WTC11 (cell line): ENCODE measurements around the gene MRE11. TPM values are rescaled to one million over a fixed set of nuclear protein-coding genes. Genes with fewer than 3 reads are reported as not detected.

Source experiments
- ATAC-seq: fragments of 200-7000 bp; cut with Tn5 transposase; 2 replicates; pipeline ENCODE4 v1.10.0; 2021; ENCODE audit warnings: mild to moderate bottlenecking, moderate library complexity
- CTCF ChIA-PET: fragments of 300-600 bp; sonication (Branson Sonifier 250); formaldehyde crosslinking; loops from one replicate; lab custom pipeline; 2021; ENCODE audit warnings: antibody characterized with exemption; lab: Charles Lee
- POLR2A ChIA-PET: fragments of 350-600 bp; sonication (Branson Sonifier 250); formaldehyde crosslinking; loops from one replicate; lab custom pipeline; 2021; ENCODE audit warnings: antibody characterized with exemption; lab: Charles Lee
- DNase-seq: peaks from one replicate; pipeline ENCODE4 v3.0.0; 2021; ENCODE audit warnings: low spot score
- H3K27ac Mint-ChIP-seq: 2 replicates; pipeline ENCODE4 v1.8.0; 2021; ENCODE audit warnings: mixed read lengths
- H3K27me3 Mint-ChIP-seq: 2 replicates; pipeline ENCODE4 v1.8.0; 2021; ENCODE audit warnings: low read depth, mild to moderate bottlenecking, moderate library complexity, mixed read lengths
- H3K36me3 Mint-ChIP-seq: 2 replicates; pipeline ENCODE4 v1.8.0; 2021; ENCODE audit warnings: mixed read lengths
- H3K4me1 Mint-ChIP-seq: 2 replicates; pipeline ENCODE4 v1.8.0; 2022; ENCODE audit warnings: mixed read lengths
- H3K4me3 Mint-ChIP-seq: 2 replicates; pipeline ENCODE4 v1.8.0; 2021; ENCODE audit warnings: mild to moderate bottlenecking, moderate library complexity, mixed read lengths
- H3K9me3 Mint-ChIP-seq: 2 replicates; pipeline ENCODE4 v1.8.0; 2021; ENCODE audit warnings: mixed read lengths
- ATF1 ChIP-seq: sonication (generic); formaldehyde crosslinking; IDR thresholded peaks from 2 replicates; pipeline ENCODE4 v1.8.1; 2023; ENCODE audit warnings: mild to moderate bottlenecking, moderate library complexity, missing genetic modification reagents
- CREB1 ChIP-seq: sonication (generic); formaldehyde crosslinking; IDR thresholded peaks from 2 replicates; pipeline ENCODE4 v1.8.0; 2023; ENCODE audit warnings: mild to moderate bottlenecking, missing genetic modification reagents
- EMX1 ChIP-seq: fragments of 250-450 bp; sonication (Bioruptor Pico); IDR thresholded peaks from 2 replicates; pipeline ENCODE4 v1.8.0; 2021; ENCODE audit warnings: mild to moderate bottlenecking
- JAZF1 ChIP-seq: fragments of 250-450 bp; sonication (Bioruptor Pico); IDR thresholded peaks from 2 replicates; pipeline ENCODE4 v1.9.0; 2021; ENCODE audit warnings: moderate library complexity, mild to moderate bottlenecking, inconsistent platforms
- JUN ChIP-seq: sonication (generic); formaldehyde crosslinking; IDR thresholded peaks from 2 replicates; pipeline ENCODE4 v1.8.0; 2023; ENCODE audit warnings: mild to moderate bottlenecking, missing genetic modification reagents
- KAT7 ChIP-seq: sonication (generic); formaldehyde crosslinking; IDR thresholded peaks from 2 replicates; pipeline ENCODE4 v1.8.1; 2023; ENCODE audit warnings: missing genetic modification reagents, mild to moderate bottlenecking, borderline replicate concordance
- NFE2L1 ChIP-seq: sonication (generic); formaldehyde crosslinking; IDR thresholded peaks from 2 replicates; pipeline ENCODE4 v1.8.1; 2023; ENCODE audit warnings: missing genetic modification reagents
- NR1H2 ChIP-seq: sonication (generic); formaldehyde crosslinking; IDR thresholded peaks from 2 replicates; pipeline ENCODE4 v1.9.0; 2021; ENCODE audit warnings: mild to moderate bottlenecking, moderate library complexity, missing genetic modification reagents
- NR2C2 ChIP-seq: sonication (generic); formaldehyde crosslinking; IDR thresholded peaks from 2 replicates; pipeline ENCODE4 v1.8.0; 2022; ENCODE audit warnings: mild to moderate bottlenecking, missing genetic modification reagents
- PRRX2 ChIP-seq: fragments of 250-450 bp; sonication (Bioruptor Pico); IDR thresholded peaks from 2 replicates; pipeline ENCODE4 v1.8.0; 2021; ENCODE audit warnings: mild to moderate bottlenecking
- RELA ChIP-seq: sonication (generic); formaldehyde crosslinking; IDR thresholded peaks from 2 replicates; pipeline ENCODE4 v1.8.1; 2022; ENCODE audit warnings: missing genetic modification reagents, mild to moderate bottlenecking, borderline replicate concordance
- TEAD4 ChIP-seq: sonication (generic); formaldehyde crosslinking; IDR thresholded peaks from 2 replicates; pipeline ENCODE4 v1.8.0; 2022; ENCODE audit warnings: mild to moderate bottlenecking, missing genetic modification reagents
- ZNF317 ChIP-seq: sonication (generic); formaldehyde crosslinking; IDR thresholded peaks from 2 replicates; pipeline ENCODE4 v1.8.1; 2023; ENCODE audit warnings: low read depth, mild to moderate bottlenecking, moderate library complexity, missing genetic modification reagents, borderline replicate concordance
- ZNF396 ChIP-seq: fragments of 250-450 bp; sonication (Bioruptor Pico); IDR thresholded peaks from 2 replicates; pipeline ENCODE4 v1.8.0; 2021; ENCODE audit warnings: mild to moderate bottlenecking, moderate library complexity, borderline replicate concordance
- total RNA-seq: library from RNA; stranded (reverse); gene quantifications from 3 replicates; pipeline ENCODE4 v1.2.3, GENCODE V29; 2021
- TF ChIP-seq, protein P1 (sequence below): fragments of 200-600 bp; IDR thresholded peaks from 2 replicates; pipeline ENCODE4 v1.8.0; 2022; ENCODE audit warnings: antibody characterized with exemption
- TF ChIP-seq, protein P2 (sequence below): fragments of 250-450 bp; sonication (Bioruptor Pico); IDR thresholded peaks from 2 replicates; pipeline ENCODE4 v1.9.0; 2021; ENCODE audit warnings: moderate library complexity, mild to moderate bottlenecking, inconsistent platforms, borderline replicate concordance
- TF ChIP-seq, protein P3 (sequence below): fragments of 250-450 bp; sonication (Bioruptor Pico); IDR thresholded peaks from 2 replicates; pipeline ENCODE4 v1.9.0; 2021; ENCODE audit warnings: mild to moderate bottlenecking
- TF ChIP-seq, protein P4 (sequence below): fragments of 250-450 bp; sonication (Bioruptor Pico); conservative IDR thresholded peaks from 2 replicates; pipeline ENCODE4 v1.9.0; 2021; ENCODE audit warnings: mild to moderate bottlenecking
- TF ChIP-seq, protein P5 (sequence below): sonication (generic); formaldehyde crosslinking; IDR thresholded peaks from 2 replicates; pipeline ENCODE4 v1.8.1; 2022; ENCODE audit warnings: missing genetic modification reagents, borderline replicate concordance

MRE11 gene
- total RNA-seq, 1 experiment from 2014 or later, result 34.3 TPM

DNA sequence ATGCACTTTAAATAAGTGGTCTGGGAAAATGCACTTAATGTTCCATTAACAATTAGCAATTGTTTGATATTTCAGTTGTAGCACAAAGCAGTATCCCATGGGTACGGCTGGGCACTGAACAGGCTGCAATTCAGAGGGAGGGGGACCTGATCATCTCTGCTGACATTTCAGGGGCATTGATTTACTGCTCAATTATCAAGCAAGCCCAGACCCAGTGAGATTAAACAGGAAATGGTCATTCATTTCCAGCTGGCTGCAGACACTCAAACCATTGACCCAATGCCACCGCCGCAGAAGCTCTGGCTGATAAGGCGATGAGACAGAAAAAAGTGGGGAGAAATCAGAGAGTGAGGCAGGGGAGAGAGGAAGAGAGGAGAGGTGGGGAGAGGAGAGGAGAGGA, 93.6 kb downstream of the MRE11 start:
- ChIA-PET POLR2A (no interaction called here), CTCF (no interaction called here)
- peaks cover 18% of the 10 kb centered on the region for H3K4me1 Mint-ChIP-seq
- no peak overlapping the region for H3K27ac Mint-ChIP-seq
- no peaks in the 10 kb centered on the region for H3K9me3 Mint-ChIP-seq
- DNase-seq (no peak), ATAC-seq (no peak)
- H3K27me3 Mint-ChIP-seq, result peaks cover 51% of the 10 kb centered on the region
- TF ChIP-seq ZNF396 (CRISPR knock-in tag) (no peak), TEAD4 (CRISPR knock-in tag) (no peak), ATF1 (CRISPR knock-in tag) (no peak), NR1H2 (CRISPR knock-in tag) (no peak), KAT7 (CRISPR knock-in tag) (no peak), EMX1 (CRISPR knock-in tag) (no peak), NFE2L1 (no peak), JUN (CRISPR knock-in tag) (no peak), JAZF1 (CRISPR knock-in tag) (no peak)
- TF ChIP-seq, protein P1, sequence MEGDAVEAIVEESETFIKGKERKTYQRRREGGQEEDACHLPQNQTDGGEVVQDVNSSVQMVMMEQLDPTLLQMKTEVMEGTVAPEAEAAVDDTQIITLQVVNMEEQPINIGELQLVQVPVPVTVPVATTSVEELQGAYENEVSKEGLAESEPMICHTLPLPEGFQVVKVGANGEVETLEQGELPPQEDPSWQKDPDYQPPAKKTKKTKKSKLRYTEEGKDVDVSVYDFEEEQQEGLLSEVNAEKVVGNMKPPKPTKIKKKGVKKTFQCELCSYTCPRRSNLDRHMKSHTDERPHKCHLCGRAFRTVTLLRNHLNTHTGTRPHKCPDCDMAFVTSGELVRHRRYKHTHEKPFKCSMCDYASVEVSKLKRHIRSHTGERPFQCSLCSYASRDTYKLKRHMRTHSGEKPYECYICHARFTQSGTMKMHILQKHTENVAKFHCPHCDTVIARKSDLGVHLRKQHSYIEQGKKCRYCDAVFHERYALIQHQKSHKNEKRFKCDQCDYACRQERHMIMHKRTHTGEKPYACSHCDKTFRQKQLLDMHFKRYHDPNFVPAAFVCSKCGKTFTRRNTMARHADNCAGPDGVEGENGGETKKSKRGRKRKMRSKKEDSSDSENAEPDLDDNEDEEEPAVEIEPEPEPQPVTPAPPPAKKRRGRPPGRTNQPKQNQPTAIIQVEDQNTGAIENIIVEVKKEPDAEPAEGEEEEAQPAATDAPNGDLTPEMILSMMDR, result no peak
- TF ChIP-seq, protein P2, sequence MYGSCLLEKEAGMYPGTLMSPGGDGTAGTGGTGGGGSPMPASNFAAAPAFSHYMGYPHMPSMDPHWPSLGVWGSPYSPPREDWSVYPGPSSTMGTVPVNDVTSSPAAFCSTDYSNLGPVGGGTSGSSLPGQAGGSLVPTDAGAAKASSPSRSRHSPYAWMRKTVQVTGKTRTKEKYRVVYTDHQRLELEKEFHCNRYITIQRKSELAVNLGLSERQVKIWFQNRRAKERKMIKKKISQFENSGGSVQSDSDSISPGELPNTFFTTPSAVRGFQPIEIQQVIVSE (CRISPR knock-in tag), result no peak
- no peaks in the 10 kb centered on the region for H3K36me3 Mint-ChIP-seq
- H3K4me3 Mint-ChIP-seq, result peak overlapping the region; percentile 74

DNA sequence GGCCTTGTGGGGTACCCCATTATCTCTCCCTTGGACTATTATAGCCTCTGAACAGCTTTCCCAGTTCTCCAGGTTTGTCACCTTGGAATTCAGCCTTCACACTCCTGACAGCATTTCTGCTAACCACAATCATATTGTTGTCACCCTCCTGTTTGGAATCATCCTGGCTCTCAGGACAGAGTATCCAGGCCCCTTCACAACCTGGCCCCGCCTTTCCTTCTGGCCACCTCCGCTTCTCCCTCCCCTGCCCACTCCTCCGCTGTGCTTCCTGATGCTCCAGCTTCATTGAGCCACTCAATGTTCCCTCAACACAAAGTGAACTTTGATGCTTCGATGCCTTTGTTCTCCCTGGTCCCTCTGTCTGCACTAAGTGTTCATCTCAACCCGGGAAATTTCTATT, 95.5 kb downstream of the MRE11 start:
- CTCF ChIA-PET, result no interaction called here

More for the DNA sequence above, 95.5 kb downstream of the MRE11 start:
- peaks cover 18% of the 10 kb centered on the region for H3K4me1 Mint-ChIP-seq
- H3K4me3 Mint-ChIP-seq, result no peak overlapping the region
- H3K36me3 Mint-ChIP-seq, result no peaks in the 10 kb centered on the region
- POLR2A ChIA-PET, result no interaction called here
- H3K27ac Mint-ChIP-seq, result no peak overlapping the region
- H3K27me3 Mint-ChIP-seq, result peaks cover 47% of the 10 kb centered on the region
- DNase-seq (no peak), ATAC-seq (no peak)
- TF ChIP-seq JUN (CRISPR knock-in tag) (no peak), NR2C2 (no peak), RELA (CRISPR knock-in tag) (no peak), NR1H2 (CRISPR knock-in tag) (no peak), PRRX2 (CRISPR knock-in tag) (no peak), NFE2L1 (no peak), ZNF317 (CRISPR knock-in tag) (no peak), CREB1 (CRISPR knock-in tag) (no peak)
- TF ChIP-seq, protein P3, sequence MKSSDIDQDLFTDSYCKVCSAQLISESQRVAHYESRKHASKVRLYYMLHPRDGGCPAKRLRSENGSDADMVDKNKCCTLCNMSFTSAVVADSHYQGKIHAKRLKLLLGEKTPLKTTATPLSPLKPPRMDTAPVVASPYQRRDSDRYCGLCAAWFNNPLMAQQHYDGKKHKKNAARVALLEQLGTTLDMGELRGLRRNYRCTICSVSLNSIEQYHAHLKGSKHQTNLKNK (CRISPR knock-in tag), result no peak
- TF ChIP-seq, protein P4, sequence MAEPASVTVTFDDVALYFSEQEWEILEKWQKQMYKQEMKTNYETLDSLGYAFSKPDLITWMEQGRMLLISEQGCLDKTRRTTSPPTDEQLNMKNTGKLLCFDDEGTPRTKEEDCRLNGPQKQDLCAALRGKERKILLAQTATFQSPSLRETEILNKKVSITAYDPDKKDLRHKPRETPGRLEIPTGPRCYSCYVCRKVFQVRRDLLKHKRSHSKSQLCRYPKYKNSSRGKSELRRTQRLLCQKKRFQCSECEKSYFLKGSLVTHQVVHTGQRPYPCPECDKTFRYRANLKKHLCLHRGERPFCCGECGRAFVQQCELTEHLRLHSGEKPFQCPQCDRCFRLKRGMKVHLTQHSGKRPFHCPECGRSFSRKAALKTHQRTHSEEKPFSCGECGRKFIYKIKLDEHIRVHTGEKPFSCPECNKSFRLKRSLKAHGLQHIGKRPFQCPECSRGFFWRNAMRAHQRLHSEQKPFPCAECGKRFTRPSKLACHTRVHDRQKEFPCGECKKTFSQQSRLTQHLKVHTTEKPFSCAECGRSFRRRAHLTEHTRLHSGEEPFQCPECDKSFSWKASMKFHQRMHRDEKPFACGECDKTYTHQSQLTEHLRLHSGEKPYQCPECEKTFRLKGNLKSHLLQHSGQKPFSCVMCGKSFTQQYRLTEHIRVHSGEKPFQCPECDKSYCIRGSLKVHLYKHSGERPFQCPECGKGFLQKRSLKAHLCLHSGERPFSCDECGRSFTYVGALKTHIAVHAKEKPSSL (CRISPR knock-in tag), result no peak
- TF ChIP-seq, protein P5, sequence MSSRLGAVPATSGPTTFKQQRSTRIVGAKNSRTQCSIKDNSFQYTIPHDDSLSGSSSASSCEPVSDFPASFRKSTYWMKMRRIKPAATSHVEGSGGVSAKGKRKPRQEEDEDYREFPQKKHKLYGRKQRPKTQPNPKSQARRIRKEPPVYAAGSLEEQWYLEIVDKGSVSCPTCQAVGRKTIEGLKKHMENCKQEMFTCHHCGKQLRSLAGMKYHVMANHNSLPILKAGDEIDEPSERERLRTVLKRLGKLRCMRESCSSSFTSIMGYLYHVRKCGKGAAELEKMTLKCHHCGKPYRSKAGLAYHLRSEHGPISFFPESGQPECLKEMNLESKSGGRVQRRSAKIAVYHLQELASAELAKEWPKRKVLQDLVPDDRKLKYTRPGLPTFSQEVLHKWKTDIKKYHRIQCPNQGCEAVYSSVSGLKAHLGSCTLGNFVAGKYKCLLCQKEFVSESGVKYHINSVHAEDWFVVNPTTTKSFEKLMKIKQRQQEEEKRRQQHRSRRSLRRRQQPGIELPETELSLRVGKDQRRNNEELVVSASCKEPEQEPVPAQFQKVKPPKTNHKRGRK, result no peak
- H3K9me3 Mint-ChIP-seq, result no peaks in the 10 kb centered on the region
